ENCODE results near the gene LNP1.

DNA sequence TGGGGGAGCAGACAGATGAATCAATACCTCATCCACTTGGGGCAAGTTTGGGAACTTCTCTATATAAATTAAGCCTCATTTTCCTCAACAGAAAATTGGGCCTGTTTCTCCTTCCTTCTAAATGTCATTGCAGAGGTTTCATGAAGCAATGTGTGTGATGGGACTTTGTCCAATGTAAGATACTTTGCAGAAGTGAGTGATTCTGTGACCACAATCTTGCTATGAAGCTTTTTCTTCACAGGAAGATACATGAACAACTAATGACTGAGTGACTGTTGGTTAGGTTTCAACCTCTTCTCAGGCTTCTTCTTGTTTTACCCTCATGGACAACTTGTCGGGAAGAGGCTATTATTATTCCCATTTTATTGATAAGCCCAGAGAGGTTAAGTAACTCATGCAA is 102.1 kb downstream of the LNP1 start:
- TF ChIP-seq, protein P1, sequence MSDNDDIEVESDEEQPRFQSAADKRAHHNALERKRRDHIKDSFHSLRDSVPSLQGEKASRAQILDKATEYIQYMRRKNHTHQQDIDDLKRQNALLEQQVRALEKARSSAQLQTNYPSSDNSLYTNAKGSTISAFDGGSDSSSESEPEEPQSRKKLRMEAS (IDR thresholded peaks at IDR 0.05; ENCODE audit: low read depth, low read length) = no peak
- TF ChIP-seq CTCF (IDR thresholded peaks at IDR 0.05; ENCODE audit: low read depth, low read length) (no peak), MYC (IDR thresholded peaks at IDR 0.05; ENCODE audit: low read depth, low read length) (no peak), POLR2A (IDR thresholded peaks at IDR 0.05; ENCODE audit: extremely low read depth, insufficient read length) (no peak)
